Measurements from ENCODE around the gene TOM1L2.

Gene TOM1L2

DNA sequence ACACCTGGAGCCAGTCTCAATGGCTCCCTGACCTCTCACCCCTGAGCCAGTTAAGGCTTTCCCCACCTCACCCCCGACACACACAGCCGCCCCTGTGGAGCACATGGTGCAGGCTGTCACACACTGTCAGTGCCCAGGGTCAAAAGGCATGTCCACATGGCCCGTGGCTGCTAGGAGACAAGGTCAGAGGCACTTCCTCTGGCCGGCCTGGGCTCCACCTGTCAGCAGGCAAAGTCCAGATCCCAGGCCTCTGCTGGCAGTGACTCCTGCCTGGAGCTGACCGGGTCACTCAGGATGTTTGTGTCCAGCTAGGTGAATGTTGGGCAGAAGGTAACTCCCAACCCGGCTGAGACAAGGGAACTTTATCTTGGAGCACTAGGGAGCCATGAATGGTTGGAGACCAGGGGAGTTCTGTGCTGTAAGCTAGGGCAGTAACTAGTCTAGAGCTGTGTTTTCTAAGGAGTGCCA lies 141.4 kb downstream of the TOM1L2 start:
- DNase-seq: no peak

DNA sequence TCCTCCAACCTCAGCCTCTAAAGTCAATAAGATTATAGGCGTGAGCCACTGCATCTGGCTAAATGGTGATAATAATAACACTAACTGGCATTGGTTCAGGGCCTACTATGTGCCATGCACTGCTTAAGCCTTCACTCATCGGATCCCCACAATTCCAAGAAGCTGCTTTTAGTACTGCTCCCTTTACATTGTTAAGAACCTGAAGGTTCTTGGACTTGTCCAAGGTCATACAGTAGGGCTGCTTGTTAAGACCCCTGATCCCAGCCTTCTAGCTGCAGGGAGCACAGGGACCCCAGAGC lies 142.0 kb downstream of the TOM1L2 start:
- no peak for DNase-seq

DNA sequence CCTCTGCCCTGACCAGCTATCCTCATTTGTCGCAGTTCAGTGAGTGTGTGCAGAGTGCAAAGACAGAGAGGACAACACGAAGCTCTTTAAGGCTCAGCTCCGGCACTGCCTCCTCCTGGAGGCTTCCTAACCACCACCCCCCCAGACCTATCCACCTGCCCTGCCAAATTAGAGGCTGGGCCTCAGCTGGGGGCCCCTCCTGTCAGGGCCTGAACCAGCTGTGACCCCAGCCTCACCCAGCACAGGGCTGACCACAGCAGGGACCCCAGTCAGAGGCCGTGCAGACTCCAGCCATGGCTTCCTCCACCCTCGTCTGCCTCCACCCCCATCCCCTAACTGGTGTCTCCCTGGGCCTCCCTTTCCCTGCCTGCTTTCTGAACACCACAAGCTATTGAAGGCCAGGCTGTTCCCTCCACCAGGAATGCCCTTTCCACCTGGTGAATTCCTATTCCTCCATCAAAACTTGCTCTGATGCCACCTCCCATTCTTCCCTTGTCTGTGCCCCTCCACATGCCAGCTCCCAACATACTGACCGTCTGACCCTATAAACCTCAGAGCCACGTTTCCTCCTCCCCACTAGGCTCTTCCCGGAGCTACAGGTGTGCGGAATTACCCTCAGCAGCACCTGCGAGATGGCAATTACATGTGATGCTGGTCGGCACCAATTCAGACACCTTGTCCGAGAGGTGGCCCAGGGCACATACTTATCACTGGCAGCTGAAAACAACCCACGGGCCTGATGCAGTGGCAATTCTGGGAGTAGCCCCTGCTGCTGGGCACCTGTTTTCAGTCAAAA lies 144.2 kb downstream of the TOM1L2 start:
- no peak for DNase-seq

DNA sequence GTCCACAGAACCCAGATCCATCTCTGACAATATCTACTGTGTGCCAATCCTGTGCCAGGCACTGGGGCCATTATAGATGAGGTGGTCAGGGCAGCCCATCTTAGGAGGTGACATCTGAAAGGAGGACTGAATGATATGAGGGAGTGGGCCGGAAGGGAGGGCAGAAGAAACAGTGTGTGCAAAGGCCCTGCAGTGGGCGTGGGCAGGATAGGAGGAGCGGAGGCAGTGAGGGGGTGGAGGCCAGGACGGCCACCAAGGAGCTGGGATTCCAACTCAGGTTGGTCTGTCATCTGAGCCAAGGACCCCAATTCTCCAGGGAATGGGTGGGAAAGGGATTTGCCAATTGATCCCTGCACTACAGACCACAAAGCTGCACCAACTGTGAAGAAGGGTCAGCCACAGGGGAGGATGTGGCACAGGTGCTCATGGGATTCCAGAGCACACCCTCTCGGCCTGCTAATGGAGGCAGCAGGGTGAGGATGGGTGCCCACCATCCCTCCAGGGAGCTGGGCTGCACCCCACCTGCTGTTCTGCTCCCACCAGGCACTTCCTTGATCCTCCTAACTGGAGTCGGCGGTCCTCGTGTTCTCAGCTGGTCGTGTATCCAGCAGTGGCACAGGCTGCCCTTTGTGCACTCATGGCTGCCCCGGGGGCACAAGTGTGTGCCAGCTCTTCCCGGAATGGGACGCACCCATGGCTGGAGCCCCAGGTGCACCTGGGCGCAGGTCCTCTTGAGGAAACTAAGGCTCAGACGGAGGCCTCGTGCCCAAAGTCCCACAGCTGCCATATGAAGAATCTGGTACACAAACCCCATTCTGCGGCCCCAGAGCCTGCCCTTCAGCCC lies 145.0 kb downstream of the TOM1L2 start:
- no peak for DNase-seq

DNA sequence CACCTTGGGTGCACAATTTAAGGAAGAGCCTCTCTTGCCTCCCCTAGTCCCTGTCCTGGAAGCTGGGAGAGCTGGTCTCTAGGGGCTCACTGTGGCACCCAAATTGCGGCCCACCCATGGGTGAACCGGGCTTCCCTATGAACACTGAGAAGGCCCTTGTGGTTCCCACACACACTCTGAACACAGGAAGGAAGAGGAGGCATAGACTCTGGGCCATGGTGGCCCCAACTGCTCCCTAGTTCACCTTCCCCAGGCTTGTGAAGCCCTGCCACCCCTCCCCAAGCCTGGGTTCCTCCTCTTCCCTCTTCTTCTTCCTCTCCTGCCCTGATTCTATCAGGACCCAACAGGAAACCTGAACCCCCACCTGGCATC lies 145.9 kb downstream of the TOM1L2 start:
- DNase-seq: no peak

DNA sequence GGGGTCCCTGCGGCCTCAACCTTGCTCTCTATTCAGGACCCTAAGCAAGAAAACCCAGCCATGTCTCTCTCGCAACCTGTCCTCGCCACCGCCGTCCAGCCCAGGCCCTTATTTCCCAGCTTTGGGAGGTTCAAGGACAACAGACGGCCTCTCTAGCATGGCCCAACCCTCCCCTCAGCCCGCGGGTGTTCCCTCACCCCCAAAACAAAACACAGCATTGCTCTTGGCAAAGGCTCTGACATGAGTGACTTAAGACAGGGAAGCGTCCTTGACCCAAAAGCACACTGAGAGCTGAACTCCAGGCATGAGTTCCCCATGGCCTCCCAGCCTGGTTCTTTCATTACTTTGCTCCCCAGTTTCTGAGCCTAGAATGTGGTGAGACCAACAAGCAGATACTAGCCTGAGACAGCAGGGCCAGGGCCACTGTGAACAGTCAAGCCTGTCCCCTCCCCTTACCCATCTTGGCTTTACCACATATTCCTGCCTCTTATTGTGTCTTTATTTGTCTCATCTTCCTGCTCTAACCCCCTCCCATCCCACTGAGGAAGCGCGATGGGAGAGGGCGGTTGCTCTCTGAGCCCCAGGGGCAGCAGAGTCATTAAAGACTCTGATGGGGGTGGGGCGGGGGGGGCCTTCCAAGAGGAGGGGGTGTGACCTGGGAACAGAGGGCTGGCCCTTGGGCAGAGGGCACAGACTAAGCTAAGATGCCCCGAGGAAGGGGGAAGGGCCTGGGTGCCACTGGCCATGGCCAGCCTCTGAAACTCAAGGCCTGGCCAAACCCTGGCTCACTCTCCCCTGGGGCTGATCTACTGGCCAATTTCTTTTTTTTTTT lies 147.2 kb downstream of the TOM1L2 start:
- DNase-seq: no peak

DNA sequence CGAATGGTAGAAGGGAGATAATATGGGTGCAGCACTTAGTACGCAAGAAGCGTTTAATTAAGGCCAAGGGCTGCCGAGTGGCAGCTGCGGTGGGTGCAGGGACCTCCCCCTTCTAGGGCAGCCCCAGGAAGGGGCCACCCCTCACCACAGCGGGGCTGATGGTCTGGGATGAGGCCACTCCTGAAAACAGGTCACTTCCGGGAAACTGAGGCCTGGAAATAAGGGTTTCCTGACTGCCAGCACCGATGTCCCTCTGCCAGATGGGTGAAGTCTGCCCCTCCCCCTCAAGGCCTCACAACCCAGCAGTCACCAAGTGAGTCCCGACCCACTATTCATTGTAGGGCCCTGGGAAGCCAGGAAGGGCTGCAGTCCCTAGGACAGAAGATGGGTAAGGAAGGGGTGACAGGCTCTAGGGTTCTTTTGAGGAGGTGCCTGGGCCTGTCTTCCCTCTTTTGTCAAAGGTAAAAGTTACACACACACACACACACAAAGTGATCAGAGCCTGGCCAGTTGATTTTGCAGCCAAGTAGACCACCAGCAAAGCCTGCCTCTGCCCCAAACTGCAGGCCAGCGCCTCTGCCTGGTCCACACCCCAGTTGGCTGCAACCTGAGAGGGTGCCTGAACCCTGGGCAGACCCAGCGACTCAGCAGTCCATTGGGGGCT lies 147.9 kb downstream of the TOM1L2 start:
- DNase-seq: no peak

DNA sequence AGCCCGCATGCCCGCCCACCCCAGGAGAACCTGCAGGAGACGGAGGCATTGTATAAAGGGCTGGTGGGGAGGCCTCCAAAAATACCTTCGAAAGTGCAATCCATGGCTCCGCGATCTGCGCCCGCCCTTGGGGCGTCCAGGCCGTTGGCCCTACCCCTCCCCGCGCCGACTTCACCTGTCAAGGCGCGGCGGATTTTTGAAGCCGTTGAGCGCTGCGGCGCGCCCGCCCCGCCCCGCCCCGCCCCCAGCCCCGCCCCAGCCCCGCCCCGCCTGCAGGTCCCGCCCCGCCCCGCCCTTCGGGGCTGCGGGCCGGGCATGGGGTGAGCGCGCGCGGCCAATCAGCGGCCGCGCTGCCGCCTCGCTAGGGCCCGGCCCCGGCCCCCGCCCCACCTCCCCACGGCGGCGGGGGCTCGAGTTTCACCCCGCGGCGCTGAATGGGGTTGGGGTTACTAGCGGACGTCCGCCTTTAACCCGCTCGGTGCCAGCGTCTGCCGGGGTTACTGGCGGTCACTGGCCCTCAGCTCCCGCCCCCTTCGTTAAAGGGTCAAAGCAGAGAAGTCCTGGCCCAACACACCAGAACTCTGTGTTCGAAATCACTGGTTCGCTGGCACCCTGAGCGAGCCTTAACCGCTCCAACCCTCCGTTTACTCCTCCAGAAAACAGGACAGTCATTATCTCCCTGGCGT lies 148.6 kb downstream of the TOM1L2 start:
- peak; percentile 64 to 69 for DNase-seq

DNA sequence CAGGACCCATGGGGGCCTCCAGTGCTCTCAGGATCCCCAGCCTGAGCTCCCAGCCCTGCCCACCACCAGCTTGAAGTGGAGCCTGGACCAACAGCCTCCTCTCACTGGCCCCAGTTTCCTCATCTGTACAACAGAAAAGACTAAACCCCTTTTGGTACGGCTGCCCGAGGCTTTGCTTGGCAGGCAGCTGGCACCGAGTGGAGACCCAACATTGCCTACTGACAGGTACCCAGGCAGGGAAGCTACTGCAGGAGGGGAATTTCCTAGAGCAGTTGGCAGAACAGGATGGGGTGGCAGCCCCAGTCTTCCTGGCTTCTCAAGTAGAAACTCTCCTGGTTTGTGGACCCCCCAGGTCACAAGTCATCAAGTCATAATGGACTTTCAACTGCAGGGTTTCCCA lies 149.6 kb downstream of the TOM1L2 start:
- no peak for DNase-seq

DNA sequence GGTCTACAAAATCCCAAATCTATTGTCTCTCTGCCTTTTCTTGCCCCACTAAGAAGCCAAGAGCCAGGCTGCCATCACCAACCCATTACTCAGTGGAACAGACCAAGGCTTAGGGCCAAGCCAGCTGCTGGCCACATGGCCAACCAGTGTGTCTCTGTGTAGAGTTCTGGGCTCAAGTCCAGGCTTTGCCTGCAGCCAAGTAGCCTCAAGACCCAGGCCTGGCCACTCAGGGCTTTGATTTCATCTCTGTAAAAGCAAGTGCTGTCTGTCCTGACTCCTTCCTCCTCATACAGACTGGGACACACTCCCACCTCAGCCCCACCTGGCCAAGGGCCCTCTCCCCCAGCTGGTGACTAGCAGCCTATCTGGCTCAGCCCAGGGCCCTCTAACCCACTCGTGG lies 150.0 kb downstream of the TOM1L2 start:
- DNase-seq: no peak

DNA sequence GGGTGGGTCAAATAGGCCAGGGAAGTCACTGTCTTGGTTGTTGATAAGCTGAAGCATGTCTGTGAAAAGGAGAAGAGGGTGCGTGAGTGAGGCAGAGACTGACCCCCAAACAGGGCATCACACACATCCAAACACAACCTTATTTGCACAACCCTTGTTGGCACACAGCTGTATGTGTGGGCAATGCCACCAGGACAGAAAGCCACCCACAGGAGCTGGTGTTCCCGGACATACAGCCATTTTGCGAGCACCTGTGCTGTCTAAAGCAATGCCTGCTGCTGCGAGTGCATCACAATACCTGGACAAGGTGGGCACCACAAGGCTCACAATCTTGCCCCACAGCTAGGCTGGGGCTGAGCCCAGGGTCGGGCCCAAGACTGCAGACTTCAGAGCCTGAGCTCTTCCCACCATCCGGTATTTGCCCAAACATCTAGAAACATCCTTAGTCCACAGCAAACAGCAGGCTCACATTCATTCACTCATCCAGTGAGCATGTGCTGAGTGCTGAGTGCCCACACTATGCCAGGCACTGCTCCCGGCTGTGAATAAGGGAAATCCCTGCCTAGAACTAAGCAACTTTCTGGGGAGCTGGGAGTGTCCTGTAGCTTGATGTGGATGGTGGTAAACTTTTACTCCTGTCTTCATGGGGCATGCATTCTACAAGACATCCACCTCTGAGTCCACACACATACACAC lies 151.6 kb downstream of the TOM1L2 start:
- no peak for DNase-seq

DNA sequence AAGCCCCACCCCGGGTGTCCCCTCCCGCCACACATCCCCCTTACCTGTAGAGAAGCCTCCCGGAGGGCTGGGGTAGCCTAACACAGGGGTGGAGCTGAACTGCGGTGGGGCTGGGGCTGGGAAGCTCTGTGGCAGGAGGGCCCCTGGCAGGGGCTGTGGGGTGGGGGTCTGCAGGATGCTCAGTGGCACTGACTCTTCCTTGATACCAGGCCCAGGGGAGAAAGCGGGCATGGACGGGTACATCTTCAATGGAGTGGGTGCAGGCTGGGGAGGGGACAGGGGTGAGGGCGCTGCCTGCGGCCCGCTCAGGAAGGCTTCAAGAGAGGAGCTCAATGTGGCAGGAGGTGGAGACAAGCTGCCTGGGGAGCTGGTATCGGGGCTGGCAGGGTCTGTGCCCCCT lies 152.2 kb downstream of the TOM1L2 start:
- DNase-seq: no peak

DNA sequence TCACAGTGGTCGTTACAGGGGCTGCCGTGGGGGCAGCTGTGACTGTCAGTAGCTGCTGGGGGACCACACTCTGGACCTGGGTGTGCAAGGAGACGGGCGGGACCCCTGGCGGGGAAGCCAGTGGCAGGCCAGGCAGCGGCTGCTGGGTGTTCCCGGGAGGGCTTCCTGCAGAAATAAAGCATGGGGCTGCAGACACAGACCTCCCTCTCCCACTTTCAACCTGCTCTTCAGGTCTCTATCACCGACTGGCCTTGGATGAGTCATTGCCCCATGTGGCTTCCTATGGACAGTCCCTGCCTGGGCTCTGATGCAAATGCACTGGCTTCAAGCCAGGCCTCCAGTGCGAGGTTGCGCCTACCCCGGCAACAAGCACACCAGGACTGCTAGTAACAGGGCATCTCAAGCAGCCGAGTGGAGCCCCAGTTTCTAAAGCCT lies 152.6 kb downstream of the TOM1L2 start:
- DNase-seq: peak; percentile 68 to 74

DNA sequence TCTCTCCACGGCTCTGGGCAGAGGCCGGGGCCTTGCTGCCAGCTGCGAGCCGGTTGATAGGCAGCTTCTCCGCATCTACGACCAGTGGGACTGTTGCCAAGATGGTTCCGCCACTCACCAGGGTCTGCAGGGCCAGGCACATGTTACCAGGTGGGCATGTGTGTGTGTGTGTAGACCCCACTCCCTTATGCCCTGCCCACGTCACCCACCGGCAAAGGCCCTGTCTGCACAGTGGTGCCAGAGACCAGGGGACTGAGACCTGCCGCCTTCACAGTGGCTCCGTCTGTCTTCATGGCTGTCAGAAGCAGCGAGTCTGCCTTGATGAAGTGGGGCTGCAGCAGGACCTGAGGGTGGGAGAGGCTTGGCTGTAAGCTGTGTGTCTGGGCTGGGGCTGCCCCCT lies 153.1 kb downstream of the TOM1L2 start:
- DNase-seq: no peak

DNA sequence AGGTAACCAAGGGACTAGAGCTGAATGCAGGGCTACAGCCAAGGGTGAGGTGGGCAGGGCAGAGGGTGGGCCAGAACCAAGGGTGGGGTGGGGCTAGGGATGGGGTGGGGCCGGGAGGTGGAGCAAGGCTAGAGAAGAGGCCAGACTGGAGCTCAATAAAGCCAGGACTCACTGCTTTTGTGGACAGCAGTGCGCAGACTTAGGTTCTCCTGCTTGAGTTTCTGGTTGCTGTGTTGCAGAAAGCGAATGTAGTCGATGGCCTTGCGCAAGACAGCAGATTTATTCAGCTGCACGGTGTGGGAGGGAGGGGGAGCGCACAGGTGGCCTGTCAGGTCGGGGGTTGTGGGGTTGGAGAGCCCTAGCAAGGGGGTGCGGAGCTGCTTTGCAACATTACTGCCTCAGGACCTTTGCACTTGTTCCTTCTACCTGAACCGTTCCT lies 154.1 kb downstream of the TOM1L2 start:
- no peak for DNase-seq

DNA sequence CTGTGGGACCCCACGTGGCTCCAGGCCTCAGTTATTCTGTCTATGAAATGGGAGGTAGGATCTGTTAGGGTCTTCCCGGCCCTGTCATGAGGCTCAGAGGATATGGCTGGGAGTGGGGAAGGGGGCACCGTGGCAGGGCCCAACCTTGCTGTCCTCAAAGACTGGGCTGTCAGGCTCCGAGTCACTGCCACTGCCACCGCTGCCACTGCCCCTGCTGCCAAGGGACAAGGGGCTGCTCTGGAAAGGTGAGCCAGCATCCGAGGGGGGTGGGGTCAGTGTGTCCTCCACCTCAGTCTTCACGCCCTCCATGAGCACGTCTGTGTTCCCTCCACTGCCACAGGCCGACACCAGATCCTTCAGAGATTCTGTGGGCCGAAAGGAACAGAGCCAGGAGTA lies 154.7 kb downstream of the TOM1L2 start:
- DNase-seq: no peak

DNA sequence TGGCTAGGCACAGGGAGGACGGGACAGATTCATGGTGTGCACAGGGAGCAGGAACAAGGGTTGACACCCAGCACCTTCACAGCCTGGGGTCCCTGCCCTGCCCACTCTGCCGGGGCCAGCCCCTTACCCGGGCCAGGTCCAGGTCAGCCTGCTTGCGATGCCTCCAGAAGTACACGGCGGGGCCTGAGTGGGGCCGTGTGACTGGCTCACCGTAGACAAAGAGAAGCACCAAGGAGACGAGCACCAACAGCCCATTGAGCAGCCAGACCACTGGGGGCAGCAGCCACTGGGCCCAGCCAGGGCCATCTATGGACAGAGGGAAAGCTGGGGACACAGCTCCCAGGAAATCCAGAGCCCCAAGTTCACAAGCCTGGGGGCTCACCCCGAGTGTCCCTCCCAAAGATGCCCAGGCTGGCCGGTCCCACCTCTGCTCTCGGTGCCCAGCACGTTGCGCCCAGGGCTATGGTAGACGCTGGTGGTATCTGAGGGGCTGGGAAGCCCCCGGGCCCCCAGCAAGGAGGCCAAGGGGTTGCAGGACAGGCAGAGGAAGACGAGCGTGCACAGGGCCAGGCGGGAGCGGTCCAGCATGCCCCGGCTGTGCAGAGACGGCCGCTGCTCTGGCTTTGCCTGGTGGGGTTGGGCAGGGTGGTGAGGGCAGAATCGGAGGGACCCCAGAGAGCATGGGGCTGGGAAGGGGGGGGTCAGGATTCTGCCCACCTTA lies 155.2 kb downstream of the TOM1L2 start:
- DNase-seq: no peak

DNA sequence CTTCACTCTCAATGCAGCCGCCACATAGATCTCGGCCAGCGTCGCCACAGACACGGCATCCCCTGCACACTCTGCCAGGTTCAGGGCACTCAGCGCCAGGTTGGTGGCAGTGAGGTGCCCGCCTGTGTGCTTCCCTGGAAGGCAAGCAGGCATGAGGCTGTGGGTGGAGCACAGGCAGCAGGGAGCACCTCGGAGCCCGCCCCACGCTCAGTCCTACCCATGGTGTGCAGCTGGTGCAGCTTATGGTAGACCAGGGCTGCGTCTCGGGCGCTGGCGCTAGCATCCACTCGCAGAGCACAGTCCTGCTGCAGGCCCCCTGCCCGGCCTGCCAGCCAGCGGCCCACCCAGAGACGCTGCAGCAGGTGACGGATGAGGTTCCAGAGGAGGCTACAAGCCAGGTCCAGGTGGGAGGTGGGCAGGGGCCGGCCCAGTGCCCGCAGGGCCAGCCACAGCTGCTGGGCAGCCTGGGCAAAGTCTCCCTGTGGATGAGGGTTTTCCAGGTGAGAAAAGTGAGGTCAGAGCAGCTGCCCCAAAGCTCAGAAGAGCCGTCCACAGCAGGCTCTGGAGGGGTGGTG lies 155.9 kb downstream of the TOM1L2 start:
- no peak for DNase-seq

DNA sequence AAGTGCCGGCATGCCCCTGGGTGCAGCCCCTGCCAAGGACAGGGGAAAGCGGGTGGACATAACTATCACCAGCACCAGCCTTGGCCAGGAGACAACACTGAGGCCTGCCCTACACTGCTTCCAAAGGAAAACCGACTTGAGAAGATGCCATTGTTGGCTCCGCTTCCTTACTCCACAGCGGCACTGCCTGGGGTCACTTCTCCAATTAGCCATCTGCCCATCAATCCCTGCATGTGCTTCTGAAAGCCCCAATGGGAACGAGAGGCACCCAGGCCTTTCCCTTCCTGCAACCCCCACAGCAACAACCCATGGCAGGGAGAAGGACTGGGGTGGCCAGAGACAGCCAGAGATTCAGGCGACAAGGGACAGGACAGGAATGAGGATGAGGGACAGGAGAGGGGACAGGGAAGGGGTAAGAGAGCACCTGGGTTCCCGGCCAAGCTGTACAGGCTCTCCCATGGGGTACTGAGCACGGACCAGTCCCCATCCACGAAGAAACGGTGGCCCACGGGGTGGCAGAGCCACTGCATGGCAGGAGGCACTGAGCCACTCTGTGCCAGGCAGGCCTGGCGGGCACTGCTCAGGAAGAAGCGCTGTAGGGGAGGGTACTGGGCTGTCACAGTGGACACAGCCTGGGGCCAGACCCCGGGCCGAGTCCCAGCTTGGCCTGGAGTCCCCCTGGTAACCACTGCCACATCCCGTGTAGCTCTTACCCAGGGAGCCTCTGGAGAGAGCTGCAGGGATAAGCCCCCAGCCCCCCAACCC lies 156.6 kb downstream of the TOM1L2 start:
- no peak for DNase-seq

DNA sequence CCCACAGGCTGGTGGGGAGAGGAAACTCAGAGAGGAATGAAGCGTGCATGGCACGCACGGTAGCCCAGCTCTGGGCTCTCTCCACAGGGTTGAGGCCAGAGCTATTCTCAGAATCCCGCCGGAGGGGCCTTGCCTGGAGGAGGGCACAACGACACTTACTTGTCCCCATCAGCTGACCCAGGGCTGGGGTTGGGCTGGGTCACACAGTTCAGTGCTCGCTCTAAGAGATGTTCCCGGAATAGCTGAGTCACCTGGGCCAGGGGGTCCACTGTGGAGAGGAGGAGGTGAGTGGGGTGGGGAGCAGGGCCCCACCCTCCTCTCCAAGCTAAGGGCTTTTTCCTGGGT lies 157.2 kb downstream of the TOM1L2 start:
- no peak for DNase-seq
